HL-60/S4 treated with phorbol 12-myristate 13-acetate at 8.2 ng/mL for 4 days and 3 days (cell line): ENCODE data around the gene PAPPA2.

Source experiments
- in situ Hi-C: fragments of 300-500 bp; cut with MboI; formaldehyde crosslinking; loops from 2 replicates; pipeline ENCODE4 v1.15.0; 2022; ENCODE audit warnings: low sequenced_read_pairs

PAPPA2 gene

GRCh38 chr1:176847052-176847451 is 384.1 kb downstream of the PAPPA2 start:
- in situ Hi-C loops = no loop called here

DNA sequence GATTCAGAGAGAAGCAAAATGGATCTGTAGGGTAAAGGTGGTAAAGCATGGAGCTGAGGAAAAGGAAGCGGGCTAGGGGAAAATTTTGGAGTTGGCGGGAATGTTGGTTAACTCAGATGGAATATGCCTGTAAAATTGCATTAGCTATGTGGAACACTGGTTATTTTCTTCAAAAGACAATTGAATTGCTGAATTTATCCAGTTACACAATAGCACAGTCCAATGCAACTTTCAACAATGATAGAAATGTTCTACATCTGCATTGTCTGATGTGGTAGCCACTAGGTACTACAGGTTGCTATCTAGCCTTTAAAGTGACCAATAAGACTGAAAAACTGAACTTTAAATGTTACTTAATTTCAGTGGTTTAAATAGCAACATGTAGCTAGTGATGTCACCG is 386.3 kb downstream of the PAPPA2 start:
- in situ Hi-C loops = no loop called here

DNA sequence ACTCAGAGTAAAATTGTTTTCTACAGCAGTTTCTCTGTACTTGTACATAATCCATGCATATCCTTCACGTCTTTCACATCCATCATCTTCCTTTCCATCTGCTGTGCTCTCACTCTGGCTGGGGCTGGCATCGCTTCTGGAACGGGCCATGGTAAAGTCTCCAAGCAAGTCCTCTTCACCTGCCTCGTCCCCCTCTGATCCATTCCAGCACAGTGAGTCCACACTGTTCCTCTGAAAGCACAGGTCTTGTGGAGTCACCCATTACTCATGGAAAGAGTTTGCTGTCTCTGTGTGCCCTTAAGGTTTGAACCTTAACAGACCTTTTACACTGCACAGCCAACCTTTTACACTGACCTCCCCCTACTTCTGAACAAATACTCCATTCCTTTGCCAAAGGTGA is 387.9 kb downstream of the PAPPA2 start:
- in situ Hi-C loops = no loop called here

DNA sequence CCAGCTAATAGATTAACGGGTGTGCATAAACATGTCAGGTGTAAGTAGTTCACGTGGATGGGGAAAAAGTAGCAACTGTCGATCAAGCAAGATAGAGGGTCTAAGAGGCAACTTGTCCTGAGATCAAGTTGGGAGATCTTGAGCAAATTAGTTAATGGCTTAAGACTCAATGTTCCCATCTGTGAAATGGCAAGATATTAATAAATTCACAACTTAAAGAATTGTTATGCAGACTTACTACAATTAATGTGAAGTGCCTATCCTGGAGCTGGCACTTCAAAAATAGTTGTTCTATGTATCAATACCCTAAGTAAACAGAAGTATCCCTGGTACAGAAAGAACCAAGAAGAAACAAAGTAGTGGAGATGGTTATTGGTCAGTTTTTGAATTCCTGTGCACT is 389.1 kb downstream of the PAPPA2 start:
- in situ Hi-C loops = no loop called here

DNA sequence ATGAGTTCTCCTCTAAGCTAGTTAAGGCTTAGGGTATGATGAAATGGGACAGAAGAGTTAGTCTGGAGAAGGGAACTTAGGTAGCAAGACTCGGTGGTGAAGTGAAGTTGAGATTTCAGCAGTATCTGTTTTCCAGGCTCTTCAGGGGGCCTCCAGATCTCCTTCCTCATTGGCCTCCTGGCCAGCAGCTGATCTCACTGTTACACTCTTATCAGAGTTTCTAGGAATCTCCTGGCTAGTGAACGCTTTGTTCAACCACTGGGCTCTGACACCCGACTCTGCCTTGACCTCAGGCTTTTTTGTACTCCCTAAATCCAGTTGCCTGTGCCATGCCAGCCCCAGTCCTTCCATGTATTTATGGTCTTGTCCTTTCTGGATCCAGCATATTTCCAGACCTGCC is 390.5 kb downstream of the PAPPA2 start:
- in situ Hi-C loops = no loop called here

GRCh38 chr1:176854121-176854520 is 391.1 kb downstream of the PAPPA2 start:
- in situ Hi-C loops = no loop called here

GRCh38 chr1:176854758-176855745 is 392.1 kb downstream of the PAPPA2 start:
- in situ Hi-C loops = no loop called here

DNA sequence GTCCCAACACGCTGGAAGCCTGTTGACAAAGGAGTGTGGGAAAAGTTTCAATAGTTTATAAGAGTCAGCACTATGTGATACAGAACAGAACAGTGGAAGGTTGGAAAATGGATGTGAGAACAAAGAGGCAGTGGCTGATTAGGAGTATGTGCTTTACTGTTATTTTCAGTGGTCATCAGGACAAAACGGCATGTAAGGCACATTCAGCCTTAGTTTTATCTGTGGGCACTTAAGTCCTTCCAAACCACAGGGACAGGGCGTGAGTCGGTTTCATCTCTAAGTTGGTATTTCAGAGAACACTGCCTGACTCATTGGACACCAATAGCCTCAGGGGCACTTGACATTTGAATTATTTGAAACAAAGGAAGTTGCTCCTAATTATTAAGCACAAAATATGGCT is 394.7 kb downstream of the PAPPA2 start:
- in situ Hi-C loops = no loop called here

GRCh38 chr1:176858433-176858916 is 395.5 kb downstream of the PAPPA2 start:
- in situ Hi-C loops = no loop called here

GRCh38 chr1:176863613-176864012 is 400.6 kb downstream of the PAPPA2 start:
- in situ Hi-C loops = no loop called here

GRCh38 chr1:176864211-176864610 is 401.2 kb downstream of the PAPPA2 start:
- in situ Hi-C loops = no loop called here

- in situ Hi-C loops = no loop called here
Measured at GRCh38 chr1:176866011-176866714, 403.2 kb downstream of the PAPPA2 start.

DNA sequence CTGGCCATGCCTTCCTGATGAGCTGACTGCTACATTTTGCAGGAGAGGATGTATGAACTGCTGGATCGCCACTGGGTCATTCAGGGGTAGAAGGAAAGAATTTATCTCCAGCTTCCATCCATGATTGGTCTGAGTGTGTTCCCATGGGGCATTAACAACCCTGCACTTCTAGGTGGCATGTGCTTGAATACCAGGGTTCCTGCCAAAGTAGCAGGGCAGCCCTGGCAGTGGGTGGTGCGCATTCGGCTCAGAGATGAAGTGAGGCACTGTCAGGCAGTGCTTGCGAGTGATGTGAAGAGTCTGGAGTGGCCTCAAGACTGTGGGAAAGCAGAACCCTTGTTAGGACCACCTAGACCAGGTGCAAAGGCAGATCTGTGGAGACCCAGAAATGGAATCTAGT is 406.6 kb downstream of the PAPPA2 start:
- in situ Hi-C loops = no loop called here

GRCh38 chr1:176876966-176877515 is 414.1 kb downstream of the PAPPA2 start:
- in situ Hi-C loops = no loop called here

GRCh38 chr1:176877557-176877956 is 414.6 kb downstream of the PAPPA2 start:
- in situ Hi-C loops = no loop called here

- in situ Hi-C loops = no loop called here
Measured at GRCh38 chr1:176878750-176879536, 416.0 kb downstream of the PAPPA2 start.

DNA sequence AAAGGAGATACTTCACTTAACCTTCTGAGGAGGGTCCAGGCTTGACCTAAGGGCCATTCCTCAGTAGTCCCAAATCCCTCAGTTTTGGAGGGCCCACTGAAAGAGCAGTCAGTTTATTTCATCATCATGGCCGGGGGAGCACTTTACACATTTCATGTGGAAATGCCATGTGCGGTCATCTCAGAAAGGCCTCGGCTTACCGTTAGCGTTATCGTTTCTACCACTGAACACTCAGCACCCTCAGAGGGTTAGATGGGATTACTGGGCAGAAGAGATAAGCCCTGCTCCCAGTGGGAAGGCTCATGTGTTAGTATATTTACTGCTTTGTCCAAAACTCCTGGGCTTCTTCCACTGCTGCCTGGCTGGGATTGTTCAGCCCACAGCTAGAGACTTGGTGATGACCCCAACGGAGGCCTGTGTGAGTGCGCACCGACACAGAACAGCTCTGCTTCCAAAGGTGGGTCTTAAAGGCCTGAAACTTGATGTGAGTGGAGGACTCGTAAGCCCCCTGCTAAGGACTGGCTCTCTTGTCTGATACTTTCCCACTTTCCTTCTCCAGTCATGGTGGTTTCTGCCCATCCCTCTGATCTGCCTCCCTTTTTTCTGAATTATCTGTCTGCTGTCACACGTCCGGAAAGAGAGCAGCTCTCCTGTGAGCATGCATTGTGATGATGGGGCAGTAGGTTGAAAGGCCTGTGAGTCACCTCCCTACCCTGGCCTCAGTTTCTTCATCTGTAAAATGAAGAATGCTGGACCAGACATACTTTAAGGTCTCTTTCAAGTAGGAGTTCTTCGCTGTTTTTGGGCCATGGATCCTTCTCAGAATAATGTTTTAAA is 417.0 kb downstream of the PAPPA2 start:
- in situ Hi-C loops = no loop called here

- in situ Hi-C loops = no loop called here
Measured at GRCh38 chr1:176880955-176881595, 418.1 kb downstream of the PAPPA2 start.

DNA sequence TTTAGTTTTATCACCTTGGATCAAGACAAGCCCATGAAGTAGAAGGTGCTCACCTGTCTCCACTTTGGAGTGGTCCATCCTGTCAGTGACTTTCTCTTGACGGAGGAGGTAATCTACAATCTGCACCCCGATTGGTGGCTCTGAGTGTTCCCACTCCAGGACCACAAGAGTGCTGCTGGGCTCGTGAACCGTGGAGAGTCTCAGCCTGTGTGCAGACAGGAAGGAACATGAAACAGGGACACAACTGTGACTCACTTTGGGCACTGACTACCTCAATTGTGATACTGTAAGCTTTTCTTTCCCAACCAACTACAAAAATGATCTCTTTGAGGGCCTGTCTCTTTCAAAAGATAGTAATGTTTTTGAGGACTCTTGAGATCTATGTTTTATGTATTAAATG is 421.3 kb downstream of the PAPPA2 start:
- in situ Hi-C loops = no loop called here
